Purkinje cell (primary cell): Measurements from ENCODE around the gene ASPN. TPM values are rescaled to one million over a fixed set of nuclear protein-coding genes. Genes with fewer than 3 reads are reported as not detected.

Experiments used
- polyA plus RNA-seq: library from polyadenylated mRNA; unstranded; fragments of >200 nt; fragmentation: Nextera tagmentation; gene quantifications from 2 replicates; pipeline ENCODE4 v1.2.1, GENCODE V29; 2014

ASPN gene
- polyA plus RNA-seq: 0.70 and 0.83 TPM in 2 replicates

DNA sequence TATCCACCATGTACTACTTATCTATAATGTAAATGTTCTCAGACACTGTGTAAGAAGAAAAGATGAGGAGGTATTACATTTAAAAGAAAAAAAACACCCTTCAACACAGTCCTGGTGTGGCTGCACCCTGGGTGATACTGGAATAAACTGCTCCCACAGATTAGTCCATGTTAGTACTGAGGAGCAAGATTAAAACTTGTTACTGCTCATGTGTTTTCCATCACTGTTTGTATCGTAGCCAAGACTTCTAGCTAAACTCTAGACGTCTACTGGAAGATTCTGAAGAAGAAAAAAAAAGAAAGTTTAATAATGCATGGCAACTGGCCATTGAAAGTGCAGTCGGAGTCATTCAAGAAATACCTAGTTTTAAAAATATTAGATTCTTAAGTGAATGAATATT, at the start of gene ASPN:
Gene ASPN (minus strand): TSS at position 178 of the 400 bp plus-strand sequence.

DNA sequence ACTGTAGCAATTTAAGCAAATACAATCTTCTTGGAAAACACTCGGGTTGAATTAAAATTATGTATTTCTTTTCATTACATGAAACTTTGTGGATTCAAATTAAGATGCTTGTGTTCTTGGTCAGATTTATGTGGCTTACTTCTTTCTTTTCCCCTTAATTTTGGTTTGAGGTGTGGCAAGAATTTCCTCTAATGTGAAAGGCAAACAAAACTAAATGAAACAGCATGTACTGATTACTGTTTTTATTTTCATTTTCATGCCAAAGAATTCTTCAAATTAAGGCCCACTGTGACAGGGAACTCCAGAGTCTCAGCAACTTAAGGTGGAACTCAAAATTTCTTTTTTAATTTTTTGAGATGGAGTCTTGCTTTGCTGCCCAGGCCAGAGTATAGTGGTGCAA, 58.0 kb downstream of the ASPN start, which contains the start of gene OMD:
Gene OMD (minus strand): TSS at position 132 of the 400 bp plus-strand sequence. CDS start 6,913 bp downstream, outside the sequence.

Other genes starting within 250 kb of the ASPN start
- 82.0 and 123 TPM in 2 replicates for gene IARS1, start 188.8 kb downstream of the ASPN start, polyA plus RNA-seq
- gene NOL8, start 157.2 kb downstream of the ASPN start, polyA plus RNA-seq: 19.6 and 31.2 TPM in 2 replicates
- 27.1 and 37.6 TPM in 2 replicates for gene CENPP, start 156.6 kb downstream of the ASPN start, polyA plus RNA-seq
- gene OGN, start 77.9 kb downstream of the ASPN start, polyA plus RNA-seq: 13.1 and 31.8 TPM in 2 replicates
- gene OMD, start 58.0 kb downstream of the ASPN start, polyA plus RNA-seq: 1.6 and 3.0 TPM in 2 replicates
- gene ECM2, start 53.5 kb upstream of the ASPN start, polyA plus RNA-seq: 9.1 and 10.2 TPM in 2 replicates
- gene IPPK, start 187.6 kb upstream of the ASPN start, polyA plus RNA-seq: 0.76 and 2.3 TPM in 2 replicates